ENCODE data around the gene BCL11B. TPM values are rescaled to one million over a fixed set of nuclear protein-coding genes. Genes with fewer than 3 reads are reported as not detected.

BCL11B gene
- total RNA-seq, 1 donor from 2014 or later: 0.85 TPM

DNA sequence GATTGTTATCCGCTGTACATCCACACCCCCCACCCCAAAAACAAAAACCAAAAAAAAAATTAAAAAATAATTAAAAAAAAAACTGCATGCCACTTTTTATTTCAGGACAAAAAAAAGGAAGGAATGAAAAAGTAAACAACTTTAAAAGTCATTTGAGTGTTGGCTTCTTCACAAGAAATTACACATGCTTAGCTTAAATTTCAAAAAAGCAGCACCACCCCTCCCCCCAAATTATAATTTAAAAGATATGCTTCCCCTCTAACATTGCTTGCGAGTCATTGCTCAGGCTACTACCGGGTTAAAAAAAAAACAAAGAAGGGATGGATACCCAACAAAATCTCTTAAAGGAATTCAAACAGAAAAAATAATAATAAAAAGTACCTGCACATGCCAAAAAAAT, 98.5 kb downstream of the BCL11B start:
- intact Hi-C loops (cut with DNase I): no loop called here

DNA sequence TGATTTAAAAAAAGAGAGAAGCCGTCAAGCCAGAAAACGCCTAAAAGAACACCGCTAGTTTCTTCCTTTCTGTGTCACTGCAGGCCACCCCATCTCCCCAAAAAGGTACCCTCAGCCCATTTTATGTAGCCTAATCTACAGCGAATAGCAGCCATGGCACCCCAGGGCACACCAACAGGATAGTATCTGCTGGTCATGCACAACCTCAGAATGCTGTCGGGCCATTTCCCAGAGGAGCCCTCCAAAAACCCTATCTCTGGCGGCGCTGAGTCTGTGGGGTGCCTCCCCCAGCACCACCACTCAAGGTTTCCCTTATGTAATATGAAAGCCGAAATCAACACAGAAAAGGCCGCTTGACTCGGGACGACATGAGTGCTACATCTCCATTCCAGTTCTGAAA, 98.9 kb downstream of the BCL11B start:
- intact Hi-C loops (cut with DNase I): no loop called here
- Histone ChIP-seq H3K9me3 (no peaks in the 10 kb centered on the region), H3K36me3 (no peaks in the 10 kb centered on the region), H3K4me1 (no peaks in the 10 kb centered on the region), H3K4me3 (no peak overlapping the region), H3K27me3 (no peaks in the 10 kb centered on the region), H3K27ac (no peak overlapping the region)
- no peak for TF ChIP-seq CTCF (IDR thresholded peaks at IDR 0.05)
- DNase-seq (ENCODE audit: low spot score in 2 of 2): peak in 1 of 2 donors; percentile 34

More for the DNA sequence above, 98.5 kb downstream of the BCL11B start:
- no peaks in the 10 kb centered on the region for H3K9me3 ChIP-seq
- H3K36me3 ChIP-seq: no peaks in the 10 kb centered on the region
- H3K4me1 ChIP-seq: no peaks in the 10 kb centered on the region
- no peak overlapping the region for H3K4me3 ChIP-seq
- no peak overlapping the region for H3K27ac ChIP-seq
- no peak for DNase-seq (ENCODE audit: low spot score in 2 of 2)
- H3K27me3 ChIP-seq: no peaks in the 10 kb centered on the region
- no peak for TF ChIP-seq CTCF (IDR thresholded peaks at IDR 0.05)

DNA sequence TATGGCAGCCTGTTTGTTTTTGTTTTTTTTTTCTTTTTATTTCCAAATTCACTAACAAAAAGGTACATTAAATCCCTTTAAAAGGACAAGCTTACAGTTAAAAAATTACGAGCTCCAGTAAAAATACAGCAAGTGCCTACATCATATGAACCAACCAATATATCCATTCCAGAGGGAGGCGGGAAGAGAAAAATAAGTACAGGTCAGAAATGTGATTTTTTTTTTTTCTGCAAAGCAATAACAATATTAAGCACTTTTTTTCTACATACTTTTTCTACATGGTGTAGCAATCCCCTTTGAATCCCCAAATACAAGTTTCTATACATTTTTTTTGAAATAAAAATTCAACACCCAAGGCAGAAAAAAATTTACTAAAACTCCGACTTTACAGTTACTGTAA, 100.6 kb downstream of the BCL11B start:
- Histone ChIP-seq H3K27me3 (no peaks in the 10 kb centered on the region), H3K4me3 (no peak overlapping the region), H3K27ac (no peak overlapping the region), H3K36me3 (no peaks in the 10 kb centered on the region), H3K4me1 (no peaks in the 10 kb centered on the region), H3K9me3 (no peaks in the 10 kb centered on the region)
- intact Hi-C loops (cut with DNase I): no loop called here
- DNase-seq (ENCODE audit: low spot score in 2 of 2): no peak
- no peak for TF ChIP-seq CTCF (IDR thresholded peaks at IDR 0.05)

DNA sequence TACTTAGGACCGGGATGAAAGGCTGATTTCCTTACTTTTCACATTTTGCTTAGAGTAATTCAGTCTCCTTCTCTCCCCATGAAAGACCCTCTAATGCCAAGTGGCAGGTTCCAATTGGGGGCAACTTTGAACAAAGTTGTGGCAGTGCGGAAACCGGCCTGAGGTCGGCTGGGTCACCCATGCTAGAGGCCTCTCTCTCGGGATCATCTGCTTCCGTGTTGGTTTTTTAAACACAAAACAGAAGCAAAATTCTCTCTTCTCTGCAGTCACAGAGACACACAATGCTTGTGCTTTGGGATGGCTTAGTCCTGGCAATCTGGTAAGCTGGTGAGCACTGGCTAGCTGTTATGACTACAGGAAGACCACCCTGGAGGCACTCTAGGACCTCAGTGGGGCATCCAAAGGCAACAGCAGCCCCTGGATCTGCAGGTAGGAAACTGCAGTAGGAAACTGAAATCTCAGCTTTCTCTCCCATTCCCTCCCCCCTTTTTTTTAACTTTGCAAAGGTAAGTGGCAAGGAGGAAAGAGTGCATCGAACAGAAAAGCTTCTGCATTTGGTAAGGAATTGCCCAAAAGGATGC, 102.1 kb downstream of the BCL11B start:
- TF ChIP-seq CTCF (IDR thresholded peaks at IDR 0.05): no peak
- H3K36me3 ChIP-seq: no peaks in the 10 kb centered on the region
- DNase-seq (ENCODE audit: low spot score in 2 of 2): peak in 1 of 2 donors; percentile 5
- H3K27ac ChIP-seq: no peak overlapping the region
- H3K4me3 ChIP-seq: no peak overlapping the region
- H3K9me3 ChIP-seq: no peaks in the 10 kb centered on the region
- no peaks in the 10 kb centered on the region for H3K4me1 ChIP-seq
- no peaks in the 10 kb centered on the region for H3K27me3 ChIP-seq
- intact Hi-C loops (cut with DNase I): no loop called here

GRCh38 chr14:99168330-99168729, 103.7 kb downstream of the BCL11B start:
- Histone ChIP-seq H3K4me3 (no peak overlapping the region), H3K27ac (no peak overlapping the region), H3K27me3 (no peaks in the 10 kb centered on the region), H3K4me1 (no peaks in the 10 kb centered on the region), H3K9me3 (no peaks in the 10 kb centered on the region), H3K36me3 (no peaks in the 10 kb centered on the region)
- DNase-seq (ENCODE audit: low spot score in 2 of 2): no peak
- no peak for TF ChIP-seq CTCF (IDR thresholded peaks at IDR 0.05)
- intact Hi-C loops (cut with DNase I): no loop called here

DNA sequence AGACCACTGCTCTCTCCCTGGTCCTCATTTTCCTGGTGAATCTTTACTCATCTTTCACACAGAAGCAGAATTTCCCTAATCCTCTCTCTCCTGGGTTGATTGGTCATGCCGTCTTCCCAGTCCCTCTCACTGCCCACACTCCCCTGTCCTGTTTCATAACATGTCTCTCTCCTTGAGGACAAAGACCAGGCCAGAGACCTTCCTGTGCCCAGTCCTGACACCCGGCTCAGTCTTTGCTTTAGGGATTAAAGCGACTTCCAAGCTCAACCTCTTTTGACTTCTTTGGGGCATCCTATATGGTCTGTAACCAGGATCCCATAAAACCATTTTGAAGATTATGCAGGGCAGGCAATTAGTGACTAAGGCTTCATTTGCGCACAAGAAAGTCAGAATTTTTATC, 105.5 kb downstream of the BCL11B start:
- intact Hi-C loops (cut with DNase I): no loop called here
- H3K9me3 ChIP-seq: no peaks in the 10 kb centered on the region
- peak in 1 of 2 donors; percentile 42 for DNase-seq (ENCODE audit: low spot score in 2 of 2)
- H3K27me3 ChIP-seq: no peaks in the 10 kb centered on the region
- H3K27ac ChIP-seq: no peak overlapping the region
- no peaks in the 10 kb centered on the region for H3K4me1 ChIP-seq
- H3K36me3 ChIP-seq: no peaks in the 10 kb centered on the region
- no peak overlapping the region for H3K4me3 ChIP-seq
- TF ChIP-seq CTCF (IDR thresholded peaks at IDR 0.05): no peak
